AG09319 (cell line): Measurements from ENCODE around the gene TMEM131L.
"Not testable (repeated sequence)": the region's sequence is repeated elsewhere in the genome, so short reads cannot be mapped to it uniquely, and the experiment has no call there.

ENCODE experiments used
- DNase-seq: peaks from one replicate; pipeline ENCODE4 v3.0.0-alpha.2; 2010; ENCODE audit warnings: low read depth; ENCODE audit errors: extremely low read depth
- CTCF ChIP-seq: IDR thresholded peaks from 2 replicates; pipeline ENCODE4 v1.5.1; 2011; ENCODE audit warnings: low read depth, mild to moderate bottlenecking, inconsistent platforms, low read length, moderate library complexity

The TMEM131L gene

GRCh38 chr4:153502584-153502983, 36.4 kb downstream of the TMEM131L start:
- no peak for TF ChIP-seq CTCF
- no peak for DNase-seq

GRCh38 chr4:153506341-153507309, 40.5 kb downstream of the TMEM131L start:
- TF ChIP-seq CTCF, result no peak
- DNase-seq, result no peak

- no peak for DNase-seq
- no peak for TF ChIP-seq CTCF
Observed at GRCh38 chr4:153507310-153508073, 41.3 kb downstream of the TMEM131L start.

- not testable (repeated sequence) for DNase-seq
Observed at GRCh38 chr4:153509212-153509611, 43.1 kb downstream of the TMEM131L start.

GRCh38 chr4:153509724-153510123, 43.6 kb downstream of the TMEM131L start:
- TF ChIP-seq CTCF, result no peak
- DNase-seq, result no peak

GRCh38 chr4:153510252-153511001, 44.3 kb downstream of the TMEM131L start:
- no peak for DNase-seq
- TF ChIP-seq CTCF, result no peak

GRCh38 chr4:153511104-153511503, 44.9 kb downstream of the TMEM131L start:
- no peak for TF ChIP-seq CTCF
- DNase-seq, result no peak
